GM08714 (cell line): ENCODE data around the gene FAM20A.

Experiments
- H3K4me3 ChIP-seq: fragments of 200-500 bp; sonication (Bioruptor generic); 2 replicates; pipeline ENCODE4 v1.5.1; 2014; ENCODE audit warnings: mild to moderate bottlenecking, low read length, inconsistent platforms
- ZNF274 ChIP-seq: IDR thresholded peaks from 2 replicates; pipeline ENCODE4 v1.6.1; 2012; ENCODE audit warnings: mild to moderate bottlenecking, low read depth, low read length

The FAM20A gene

GRCh38 chr17:68544111-68544915 lies 56.9 kb downstream of the FAM20A start:
- TF ChIP-seq ZNF274, result no peak
- H3K4me3 ChIP-seq, result no peak overlapping the region

GRCh38 chr17:68542698-68543463 lies 58.3 kb downstream of the FAM20A start:
- H3K4me3 ChIP-seq, result no peak overlapping the region
- no peak for TF ChIP-seq ZNF274

- TF ChIP-seq ZNF274, result no peak
- H3K4me3 ChIP-seq, result no peak overlapping the region
Observed at GRCh38 chr17:68541816-68542215, 59.4 kb downstream of the FAM20A start.

- TF ChIP-seq ZNF274, result no peak
- no peak overlapping the region for H3K4me3 ChIP-seq
Observed at GRCh38 chr17:68540981-68541380, 60.2 kb downstream of the FAM20A start.

GRCh38 chr17:68539548-68540467 lies 61.4 kb downstream of the FAM20A start:
- no peak overlapping the region for H3K4me3 ChIP-seq
- TF ChIP-seq ZNF274, result no peak

GRCh38 chr17:68535922-68536321 lies 65.2 kb downstream of the FAM20A start:
- TF ChIP-seq ZNF274, result no peak
- H3K4me3 ChIP-seq, result no peak overlapping the region

- no peak for TF ChIP-seq ZNF274
- no peak overlapping the region for H3K4me3 ChIP-seq
Observed at GRCh38 chr17:68534695-68535088, 66.5 kb downstream of the FAM20A start.

- TF ChIP-seq ZNF274, result no peak
- H3K4me3 ChIP-seq, result no peak overlapping the region
Observed at GRCh38 chr17:68533887-68534694, 67.1 kb downstream of the FAM20A start.

- no peak overlapping the region for H3K4me3 ChIP-seq
- no peak for TF ChIP-seq ZNF274
Observed at GRCh38 chr17:68532826-68533225, 68.3 kb downstream of the FAM20A start.

- TF ChIP-seq ZNF274, result no peak
- H3K4me3 ChIP-seq, result no peak overlapping the region
Observed at GRCh38 chr17:68531252-68531651, 69.9 kb downstream of the FAM20A start.

GRCh38 chr17:68527314-68527713 lies 73.9 kb downstream of the FAM20A start:
- H3K4me3 ChIP-seq, result no peak overlapping the region
- TF ChIP-seq ZNF274, result no peak

GRCh38 chr17:68526548-68526947 lies 74.6 kb downstream of the FAM20A start:
- TF ChIP-seq ZNF274, result no peak
- no peak overlapping the region for H3K4me3 ChIP-seq

GRCh38 chr17:68522266-68522665 lies 78.9 kb downstream of the FAM20A start:
- H3K4me3 ChIP-seq, result no peak overlapping the region
- no peak for TF ChIP-seq ZNF274
